Measurements from ENCODE around the gene NR6A1.
A peak's percentile ranks its signal among the peaks of the same experiment; 100 is the strongest.

Gene NR6A1

GRCh38 chr9:124602204-124602603 is 168.9 kb downstream of the NR6A1 start:
- DNase-seq, result peak in 1 of 2 experiments; percentile 4

GRCh38 chr9:124600407-124600806 is 170.7 kb downstream of the NR6A1 start:
- DNase-seq, result no peak

DNA sequence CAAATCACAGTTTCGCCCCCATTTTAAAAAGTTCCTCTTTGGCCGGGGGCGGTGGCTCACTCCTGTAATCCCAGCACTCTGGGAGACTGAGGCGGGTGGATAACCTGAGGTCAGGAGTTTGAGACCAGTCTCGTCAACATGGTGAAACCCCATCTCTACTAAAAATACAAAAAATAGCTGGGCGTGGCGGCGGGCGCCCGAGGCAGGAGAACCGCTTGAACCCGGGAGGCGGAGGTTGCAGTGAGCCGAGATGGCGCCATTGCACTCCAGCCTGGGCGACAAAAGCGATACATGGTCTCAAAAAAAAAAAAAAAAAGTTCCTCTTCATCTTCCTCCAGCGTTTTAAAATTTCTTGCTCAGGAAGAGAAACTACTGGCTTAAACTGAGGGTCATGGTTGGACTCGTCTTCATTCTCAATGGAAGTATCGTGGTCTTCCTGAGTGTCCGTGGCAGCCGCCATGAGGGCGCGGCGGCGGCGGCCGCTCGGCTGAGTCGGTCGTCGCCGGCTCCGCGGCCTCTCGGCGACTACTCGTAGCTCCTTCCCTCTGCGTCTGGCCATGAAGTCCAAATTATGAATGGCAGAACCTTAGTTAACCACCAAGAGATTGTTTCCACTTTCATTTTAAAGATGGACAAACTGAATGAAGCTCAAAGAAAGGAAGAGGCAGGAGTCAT is 171.9 kb downstream of the NR6A1 start:
- DNase-seq, result no peak

DNA sequence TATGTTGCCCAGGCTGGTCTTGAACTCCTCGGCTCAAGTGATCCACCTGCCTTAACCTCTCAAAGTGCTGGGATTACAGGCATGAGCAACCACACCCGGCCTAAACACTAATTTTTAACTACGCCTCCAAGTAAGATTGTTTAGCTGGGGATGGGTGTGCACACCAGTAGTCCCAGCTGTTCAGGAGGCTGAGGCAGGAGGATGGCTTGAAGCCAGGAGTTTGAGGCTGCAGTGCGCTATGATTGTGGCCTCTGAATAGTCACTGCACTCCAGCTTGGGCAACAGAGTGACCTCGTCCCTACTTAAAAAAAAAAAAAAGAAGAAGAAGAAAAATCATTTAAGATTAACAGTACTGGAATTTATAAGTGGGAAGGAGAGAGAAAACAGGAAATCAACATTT is 173.1 kb downstream of the NR6A1 start:
- no peak for DNase-seq

DNA sequence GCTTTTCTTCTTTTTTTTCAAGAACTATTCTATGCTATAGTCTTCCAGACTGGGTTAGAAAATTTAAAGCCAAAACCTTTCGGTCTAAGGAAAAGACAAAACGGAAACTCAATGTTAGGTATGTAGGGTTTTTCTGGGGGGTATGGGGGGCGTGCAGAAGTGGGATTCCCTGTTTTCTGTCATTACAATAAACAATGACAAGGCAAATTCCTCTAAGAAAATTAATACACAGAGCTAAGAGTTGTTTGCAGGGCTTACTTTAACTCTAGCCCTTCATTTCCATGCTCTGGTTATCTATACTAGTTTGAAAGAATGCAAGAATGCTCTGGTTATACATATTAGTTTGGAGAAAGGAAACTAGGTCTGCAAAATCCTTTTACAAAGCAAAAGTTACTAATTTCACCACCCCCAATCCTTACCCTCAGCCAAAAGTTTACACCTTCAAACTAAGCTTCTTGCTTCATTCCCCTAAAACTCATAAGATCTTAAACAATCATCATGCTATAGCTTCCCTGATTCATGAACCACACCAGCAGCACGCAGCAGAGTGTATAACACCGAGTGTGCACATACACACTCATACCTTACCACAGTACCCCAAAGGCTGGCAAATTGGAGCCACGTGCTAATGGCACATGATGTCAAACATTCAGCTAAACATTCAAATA is 174.8 kb downstream of the NR6A1 start:
- no peak for DNase-seq

DNA sequence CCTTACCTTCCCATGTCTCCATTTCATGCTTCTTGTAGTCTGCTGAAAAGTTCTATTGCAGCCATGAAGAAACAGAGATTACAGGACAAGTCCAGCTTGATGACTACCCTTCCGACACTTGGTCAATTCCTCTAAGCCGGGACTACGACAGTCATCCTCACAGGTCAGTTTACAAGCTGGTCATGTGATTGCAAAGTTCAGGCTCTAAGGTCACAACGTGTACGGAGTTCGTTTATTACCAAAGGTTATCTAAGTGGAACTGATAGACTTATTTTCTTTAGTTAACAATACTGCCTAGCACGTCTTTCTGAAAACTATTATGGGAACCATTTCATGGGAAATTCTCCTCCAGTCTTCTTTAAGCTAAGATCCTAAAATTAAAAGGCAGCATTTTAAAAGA is 175.4 kb downstream of the NR6A1 start:
- DNase-seq, result no peak

DNA sequence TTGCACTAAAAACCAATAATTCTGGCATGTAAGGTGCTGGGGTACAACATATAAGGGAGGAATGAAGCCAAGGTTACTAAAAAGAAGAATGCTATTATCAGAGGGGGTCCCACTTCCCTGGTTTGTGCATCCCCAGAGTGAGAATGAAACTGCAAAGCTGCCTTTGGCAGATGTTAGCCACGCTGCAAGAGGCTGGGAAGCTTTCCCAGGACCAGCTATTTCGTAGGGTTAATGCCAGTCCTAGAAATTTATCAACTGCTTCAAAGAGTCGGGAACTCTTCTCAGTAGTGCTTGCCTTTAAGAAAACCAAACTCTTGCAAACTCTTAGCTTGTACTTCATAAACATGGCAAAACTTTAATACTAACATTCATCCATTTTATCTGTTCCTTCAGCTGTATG is 176.4 kb downstream of the NR6A1 start:
- DNase-seq, result peak in 1 of 2 experiments; percentile 18

DNA sequence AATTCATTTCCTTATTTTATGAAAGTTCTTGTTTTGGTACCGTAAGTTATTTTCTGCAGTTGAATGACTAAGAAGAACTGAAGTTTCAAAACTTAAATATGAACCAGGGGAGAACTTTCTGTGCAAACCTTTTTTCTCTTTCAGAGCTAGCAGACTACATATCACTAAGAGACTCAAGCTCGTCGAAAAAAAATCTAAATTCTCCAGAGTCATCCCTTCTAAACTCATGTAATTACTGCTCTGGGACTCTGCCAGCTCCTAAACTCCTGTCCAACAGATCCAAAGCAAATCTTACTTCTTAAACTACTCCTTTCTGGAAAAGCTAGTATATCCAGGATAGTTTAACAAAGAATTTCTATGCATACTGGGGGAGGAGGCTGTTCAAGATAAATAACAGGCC is 176.9 kb downstream of the NR6A1 start:
- DNase-seq, result peak; percentile 0 to 20

GRCh38 chr9:124593651-124594058 is 177.5 kb downstream of the NR6A1 start:
- no peak for DNase-seq

GRCh38 chr9:124593200-124593599 is 177.9 kb downstream of the NR6A1 start:
- no peak for DNase-seq

DNA sequence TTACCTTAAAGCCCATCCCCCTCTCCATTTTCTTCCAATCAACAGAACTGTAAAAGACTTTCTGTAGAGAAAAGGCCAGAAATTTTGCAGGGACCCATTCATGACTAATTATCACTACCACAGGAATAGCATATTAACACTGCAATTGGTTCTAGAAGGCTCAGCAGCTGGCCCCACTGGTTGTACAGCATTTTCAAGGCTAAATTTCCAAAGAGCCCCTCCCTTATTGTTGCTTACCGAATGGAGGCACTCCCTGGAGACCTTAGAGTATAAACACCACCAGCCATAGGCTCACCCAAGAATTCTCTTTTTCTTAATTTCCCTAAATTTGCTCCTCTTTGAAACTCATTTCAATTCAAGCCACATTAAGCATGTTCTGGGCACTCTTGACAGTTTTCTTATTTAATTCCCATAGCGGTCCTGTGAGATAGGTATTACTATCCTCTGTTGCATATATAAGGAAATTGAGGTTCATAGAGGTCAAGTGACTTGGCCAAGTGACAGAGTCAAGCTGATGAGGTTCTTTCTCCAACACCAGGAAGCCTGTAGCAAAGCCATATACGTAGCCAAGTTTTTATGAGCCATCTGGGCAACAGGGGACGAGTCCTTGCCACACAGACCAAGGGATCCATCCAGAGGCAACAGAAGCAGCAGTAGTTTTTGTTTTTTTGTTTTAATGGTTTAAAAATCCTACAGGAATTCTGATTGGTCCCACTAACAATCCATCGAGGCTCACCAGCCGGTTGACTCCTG is 180.0 kb downstream of the NR6A1 start:
- peak; percentile 5 to 54 for DNase-seq

DNA sequence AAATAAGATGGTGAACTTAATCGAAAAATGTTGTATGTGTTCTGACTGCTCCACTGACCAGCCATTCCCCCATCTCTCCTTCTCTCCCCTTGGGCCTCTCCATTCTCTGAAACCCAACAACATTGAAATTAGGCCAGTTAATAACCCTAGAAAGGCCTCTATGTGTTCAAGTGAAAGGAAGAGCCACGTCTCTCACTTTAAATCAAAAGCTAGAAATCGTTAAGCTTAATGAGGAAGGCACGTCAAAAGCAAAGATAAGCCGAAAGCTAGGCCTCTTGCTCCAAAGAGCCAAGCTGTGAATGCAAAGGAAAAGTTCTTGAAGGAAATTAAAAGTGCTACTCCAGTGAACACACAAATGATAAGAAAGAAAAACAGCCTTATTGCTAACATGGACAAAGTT is 186.5 kb downstream of the NR6A1 start:
- no peak for DNase-seq

GRCh38 chr9:124583134-124583533 is 188.0 kb downstream of the NR6A1 start:
- DNase-seq, result no peak

- DNase-seq, result no peak
Observed at GRCh38 chr9:124580186-124580585, 190.9 kb downstream of the NR6A1 start.

GRCh38 chr9:124576751-124577150 is 194.4 kb downstream of the NR6A1 start:
- no peak for DNase-seq

DNA sequence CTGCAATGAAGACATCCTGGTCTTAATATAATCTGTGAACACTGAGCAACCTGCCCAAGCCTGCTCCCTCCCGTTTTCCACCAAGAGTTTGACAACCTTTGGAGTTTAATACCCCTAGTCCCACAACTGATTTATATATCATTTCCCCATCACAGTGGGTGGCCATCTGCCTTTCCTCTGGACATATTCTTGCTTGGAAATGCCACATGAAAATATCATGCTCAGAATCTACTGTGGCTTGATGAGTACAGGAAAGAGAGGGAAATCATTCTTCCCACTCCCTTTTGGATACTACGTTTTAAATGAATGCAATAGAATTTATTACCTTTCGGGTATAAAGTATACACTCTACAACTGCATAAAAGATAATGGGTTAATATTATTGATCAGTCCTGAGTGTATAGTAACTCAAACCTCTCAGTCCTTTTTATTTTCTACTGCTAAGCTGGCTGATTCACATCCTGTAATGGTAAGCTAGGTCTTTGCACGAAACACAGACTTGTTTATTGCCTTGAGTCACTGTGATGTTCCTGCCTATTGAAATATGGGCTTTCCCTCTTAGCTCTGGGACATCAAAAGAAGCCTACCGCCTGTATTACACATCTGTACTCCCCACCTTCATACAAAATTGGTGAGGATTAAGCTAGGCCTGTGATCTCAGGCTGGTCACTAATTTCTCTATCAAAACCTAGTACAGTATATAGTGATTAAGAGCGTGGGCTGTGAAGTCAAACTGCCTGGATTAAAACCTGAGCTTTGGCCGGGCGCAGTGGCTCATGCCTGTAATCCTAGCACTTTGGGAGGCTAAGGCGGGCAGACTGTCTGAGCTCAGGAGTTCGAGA is 196.4 kb downstream of the NR6A1 start:
- no peak for DNase-seq

- DNase-seq, result no peak
Observed at GRCh38 chr9:124570942-124571666, 200.0 kb downstream of the NR6A1 start.

DNA sequence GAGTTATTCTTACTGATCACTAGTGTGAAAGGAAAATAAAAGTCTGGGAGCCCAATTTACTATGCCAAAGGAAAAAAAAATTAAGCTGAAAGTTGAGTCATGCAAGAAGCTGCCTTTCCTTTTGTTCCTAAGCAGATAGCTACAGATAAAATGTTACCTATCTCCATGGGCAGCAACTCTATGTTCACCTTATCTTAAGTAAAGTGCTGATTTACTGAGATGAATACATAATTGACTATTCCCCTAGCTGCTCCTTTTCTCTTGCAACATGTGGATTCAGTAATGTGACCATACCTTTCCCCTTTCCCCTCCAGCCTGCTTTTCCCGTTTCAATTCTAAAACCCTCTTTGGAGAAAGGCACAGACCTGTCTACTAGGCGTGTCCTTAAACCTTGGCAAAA is 201.2 kb downstream of the NR6A1 start:
- DNase-seq, result no peak

DNA sequence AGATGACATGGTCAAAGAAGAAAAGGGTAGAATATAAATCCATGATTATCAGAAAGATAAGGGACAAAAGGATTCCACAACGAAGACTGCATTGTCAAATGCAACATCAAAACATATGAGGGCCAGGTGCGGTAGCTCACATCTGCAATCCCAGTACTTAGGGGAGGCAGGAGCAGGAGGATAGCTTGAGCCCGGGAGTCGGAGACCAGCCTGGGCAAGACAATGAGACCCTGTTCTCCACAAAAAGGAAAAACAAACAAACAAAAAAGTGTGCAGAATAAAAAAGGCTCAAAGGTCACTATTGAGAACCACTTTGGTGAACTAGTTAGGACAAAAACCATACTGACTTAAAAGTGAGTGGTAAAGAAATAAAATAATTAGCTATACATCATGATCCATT is 203.7 kb downstream of the NR6A1 start:
- DNase-seq, result no peak

- DNase-seq, result no peak
Observed at GRCh38 chr9:124562328-124562727, 208.8 kb downstream of the NR6A1 start.

DNA sequence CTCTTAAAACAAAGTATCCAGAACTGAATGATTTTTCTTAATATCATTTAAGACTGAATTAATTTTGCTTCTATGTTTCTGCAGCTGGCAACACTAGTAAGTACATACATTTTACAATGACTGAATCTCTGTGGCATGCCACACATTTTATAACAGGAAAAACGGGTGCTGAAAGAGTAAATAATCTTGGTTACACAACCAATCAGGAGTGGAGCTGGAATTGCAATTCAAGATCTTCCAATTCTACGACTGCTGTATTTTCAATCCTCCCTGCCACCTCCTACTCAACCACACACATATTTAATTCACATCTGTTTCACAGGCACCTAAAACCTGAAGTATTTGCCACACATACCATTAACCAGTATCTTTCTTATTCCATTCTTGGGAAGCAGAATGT is 211.2 kb downstream of the NR6A1 start:
- DNase-seq, result no peak

DNA sequence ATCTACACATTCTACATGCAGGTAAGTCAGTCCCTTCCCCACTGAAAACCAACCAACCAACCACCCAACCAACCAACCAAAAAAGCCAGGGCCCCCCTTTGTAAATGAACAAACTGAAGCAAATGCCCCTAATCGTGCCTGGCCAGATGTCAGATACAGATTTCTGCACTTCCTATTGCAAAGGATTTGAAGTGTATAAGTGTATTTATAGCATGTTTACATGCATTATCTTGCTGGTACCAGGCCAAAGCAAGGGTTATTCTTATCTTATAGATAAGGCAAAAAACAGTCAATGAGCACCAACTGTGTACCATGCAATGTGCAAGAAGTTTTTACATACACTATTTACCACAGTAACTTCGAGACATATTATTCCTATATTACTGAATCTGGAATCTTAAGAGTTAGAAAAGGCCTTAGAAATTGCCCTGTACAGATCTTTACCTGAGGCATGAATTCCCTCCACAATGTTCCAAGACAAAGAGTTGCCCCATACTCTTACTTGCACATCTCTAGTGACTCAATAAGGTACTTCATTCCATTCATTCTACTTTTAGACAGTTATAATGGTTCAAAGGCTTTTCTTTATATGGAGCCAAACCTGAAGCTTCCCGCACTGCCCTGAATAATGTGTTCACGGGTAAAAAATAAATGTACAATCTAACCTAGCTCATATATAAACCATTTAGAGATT is 212.2 kb downstream of the NR6A1 start:
- DNase-seq, result no peak
